Prostate gland (tissue), 2 donors: ENCODE data around the gene ANKIB1. TPM values are rescaled to one million over a fixed set of nuclear protein-coding genes. Genes with fewer than 3 reads are reported as not detected.

ENCODE experiments used
- DNase-seq: peaks from one replicate; pipeline ENCODE4 v3.0.0-alpha.2; 2019; ENCODE audit warnings: low spot score
- H3K27ac ChIP-seq, 2 donors: fragments of 200-600 bp; sonication (generic); 2 replicates each; pipeline ENCODE4 v1.5.1; 2017 to 2019
- H3K27me3 ChIP-seq: fragments of 200-600 bp; sonication (generic); replicated peaks from 2 replicates; pipeline ENCODE4 v1.5.1; 2019; ENCODE audit not compliant: insufficient read depth
- H3K36me3 ChIP-seq, 2 donors: fragments of 200-600 bp; sonication (generic); 1 replicate in 1 of 2; 2 replicates in 1 of 2; pipeline versions ENCODE4 v1.5.1 to v1.8.1; 2017 to 2019
- H3K4me1 ChIP-seq: fragments of 200-600 bp; sonication (generic); replicated peaks from 2 replicates; pipeline ENCODE4 v1.5.1; 2019
- H3K4me3 ChIP-seq, 2 donors: fragments of 200-600 bp; sonication (generic); 2 replicates each; pipeline ENCODE4 v1.5.1; 2017 to 2019
- H3K9me3 ChIP-seq: fragments of 200-600 bp; sonication (generic); 2 replicates; pipeline ENCODE4 v1.5.1; 2017
- CTCF ChIP-seq, 4 experiments: fragments of 200-600 bp in 2 of 4; fragments of 450-650 bp in 2 of 4; sonication (generic) in 2 of 4; IDR thresholded peaks; 1 replicate in 3 of 4; 2 replicates in 1 of 4; pipeline ENCODE4 v1.5.1; 2016 to 2019; ENCODE audit warnings: antibody characterized with exemption in 4 of 4, mild to moderate bottlenecking in 2 of 4, moderate library complexity in 2 of 4
- POLR2A ChIP-seq: fragments of 450-650 bp; IDR thresholded peaks from one replicate; pipeline ENCODE4 v1.6.1; 2016; ENCODE audit warnings: antibody characterized with exemption, mild to moderate bottlenecking
- POLR2AphosphoS5 ChIP-seq: sonication (generic); formaldehyde crosslinking; IDR thresholded peaks from one replicate; pipeline ENCODE4 v1.6.1; 2017; ENCODE audit warnings: antibody characterized with exemption
- WGBS: methylation state at CpG from one replicate; pipeline ENCODE4 v1.1.5; 2018; 5-methylcytosine and 5-hydroxymethylcytosine counted together
- intact Hi-C: fragments of 100-400 bp; cut with DNase I; formaldehyde crosslinking; loops from one replicate; pipeline ENCODE4 v1.14.2; 2022
- total RNA-seq, 2 donors: library from RNA; depleted of rRNA; stranded (reverse); fragments of >200 nt; gene quantifications; one replicate each; pipeline ENCODE4 v1.1.0, GENCODE V29; 2016

The ANKIB1 gene
- total RNA-seq, 2 donors from 2014 or later: 20.1 to 47.9 TPM

GRCh38 chr7:92292981-92293380, 47.2 kb downstream of the ANKIB1 start:
- WGBS: 85% methylated on average over 3 of the region's 3 CpGs
- Histone ChIP-seq H3K36me3 (no peaks in the 10 kb centered on the region), H3K4me3 (no peak overlapping the region), H3K27me3 (no peaks in the 10 kb centered on the region), H3K4me1 (no peaks in the 10 kb centered on the region), H3K27ac (no peak overlapping the region), H3K9me3 (no peaks in the 10 kb centered on the region)
- no peak for DNase-seq
- TF ChIP-seq POLR2AphosphoS5 (no peak), POLR2A (no peak), CTCF (IDR thresholded peaks at IDR 0.05) (no peak)
- intact Hi-C loops: no loop called here

GRCh38 chr7:92293896-92294590, 48.3 kb downstream of the ANKIB1 start:
- Histone ChIP-seq H3K36me3 (no peaks in the 10 kb centered on the region), H3K27ac (no peak overlapping the region), H3K9me3 (no peaks in the 10 kb centered on the region), H3K4me1 (no peaks in the 10 kb centered on the region), H3K27me3 (no peaks in the 10 kb centered on the region), H3K4me3 (no peak overlapping the region)
- no peak for DNase-seq
- WGBS: 53% methylated on average over 2 of the region's 2 CpGs
- TF ChIP-seq POLR2A: no peak
- TF ChIP-seq CTCF (IDR thresholded peaks at IDR 0.05): no peak
- TF ChIP-seq POLR2AphosphoS5: no peak
- intact Hi-C loops: no loop called here

GRCh38 chr7:92295391-92295790, 49.6 kb downstream of the ANKIB1 start:
- intact Hi-C loops: no loop called here
- no peak for DNase-seq
- WGBS: 48% methylated on average over 1 of the region's 1 CpG

GRCh38 chr7:92296235-92296634, 50.5 kb downstream of the ANKIB1 start:
- no peaks in the 10 kb centered on the region for H3K27me3 ChIP-seq
- no peak for TF ChIP-seq POLR2A
- no peak for TF ChIP-seq CTCF (IDR thresholded peaks at IDR 0.05)
- no peak for TF ChIP-seq POLR2AphosphoS5
- H3K9me3 ChIP-seq: no peaks in the 10 kb centered on the region
- WGBS: 86% methylated on average over 3 of the region's 3 CpGs
- no peak overlapping the region for H3K4me3 ChIP-seq
- no peak overlapping the region for H3K27ac ChIP-seq
- H3K36me3 ChIP-seq: no peaks in the 10 kb centered on the region
- H3K4me1 ChIP-seq: no peaks in the 10 kb centered on the region
- intact Hi-C loops: no loop called here
- DNase-seq: no peak

More at GRCh38 chr7:92295391-92295790, 49.6 kb downstream of the ANKIB1 start:
- Histone ChIP-seq H3K27me3 (no peaks in the 10 kb centered on the region), H3K4me1 (no peaks in the 10 kb centered on the region), H3K36me3 (no peaks in the 10 kb centered on the region), H3K9me3 (no peaks in the 10 kb centered on the region), H3K27ac (no peak overlapping the region), H3K4me3 (no peak overlapping the region)
- TF ChIP-seq POLR2AphosphoS5 (no peak), CTCF (IDR thresholded peaks at IDR 0.05) (no peak), POLR2A (no peak)

- WGBS: 29% methylated on average over 3 of the region's 3 CpGs
- DNase-seq: no peak
- Histone ChIP-seq H3K36me3 (no peaks in the 10 kb centered on the region), H3K4me3 (no peak overlapping the region), H3K9me3 (no peaks in the 10 kb centered on the region), H3K27me3 (no peaks in the 10 kb centered on the region), H3K27ac (no peak overlapping the region), H3K4me1 (no peaks in the 10 kb centered on the region)
- intact Hi-C loops: no loop called here
- TF ChIP-seq CTCF (IDR thresholded peaks at IDR 0.05): no peak
- TF ChIP-seq POLR2A: no peak
- TF ChIP-seq POLR2AphosphoS5: no peak
Measured at GRCh38 chr7:92296880-92297445, 51.2 kb downstream of the ANKIB1 start.
